Uterus (tissue), 2 donors: ENCODE data around the gene DENND1A.

Experiments used
- CTCF ChIP-seq, 4 experiments: fragments of 200-600 bp in 2 of 4; fragments of 450-650 bp in 2 of 4; sonication (generic) in 2 of 4; IDR thresholded peaks; one replicate each; pipeline ENCODE4 v1.5.1; 2016 to 2019; ENCODE audit warnings: antibody characterized with exemption in 4 of 4, mild to moderate bottlenecking in 2 of 4, moderate library complexity in 1 of 4
- POLR2A ChIP-seq, 2 donors: fragments of 450-650 bp; IDR thresholded peaks; one replicate each; pipeline ENCODE4 v1.6.1; 2016; ENCODE audit warnings: antibody characterized with exemption in 2 of 2, mild to moderate bottlenecking in 1 of 2, moderate library complexity in 1 of 2

GRCh38 chr9:123761905-123762605, 167.9 kb downstream of the DENND1A start:
- TF ChIP-seq CTCF (IDR thresholded peaks at IDR 0.05) (no peak), POLR2A (IDR thresholded peaks at IDR 0.05) (no peak)
